D341Med (cell line): Measurements from ENCODE around the gene RXFP4.
A peak's percentile ranks its signal among the peaks of the same experiment; 100 is the strongest.

Experiments
- DNase-seq: peaks from one replicate; pipeline ENCODE4 v3.0.0; 2012; ENCODE audit warnings: low spot score

The RXFP4 gene

GRCh38 chr1:155931332-155932038 is 10.0 kb upstream of the RXFP4 start:
- DNase-seq = no peak

GRCh38 chr1:155932081-155932480 is 9.4 kb upstream of the RXFP4 start:
- no peak for DNase-seq

DNA sequence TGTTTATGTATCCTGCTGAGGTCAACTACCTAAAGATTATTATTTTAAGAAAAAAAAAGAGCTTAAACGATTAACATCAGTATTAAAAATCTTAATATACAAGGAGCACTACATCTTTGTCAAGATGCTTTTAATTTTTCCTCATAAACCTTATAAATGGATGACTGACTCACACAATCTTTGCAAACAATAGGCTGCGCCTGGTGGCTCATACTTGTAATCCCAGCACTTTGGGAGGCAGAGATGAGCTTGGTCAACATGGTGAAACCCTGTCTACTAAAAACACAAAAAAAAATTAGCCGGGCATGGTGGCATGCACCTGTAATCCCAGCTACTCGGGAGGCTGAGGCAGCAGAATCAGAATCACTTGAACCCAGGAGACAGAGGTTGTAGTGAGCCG is 9.0 kb upstream of the RXFP4 start:
- DNase-seq = no peak

- peak; percentile 51 for DNase-seq
Measured at GRCh38 chr1:155933591-155934096, 7.8 kb upstream of the RXFP4 start.

GRCh38 chr1:155934097-155934935 is 7.1 kb upstream of the RXFP4 start, which contains the start of gene KHDC4:
Gene KHDC4, minus strand, starts transcription at chr1:155934413. Its CDS starts 40 bp downstream, at chr1:155934373.
- peak; percentile 96 for DNase-seq

- peak; percentile 42 for DNase-seq
Measured at GRCh38 chr1:155934936-155935590, 6.4 kb upstream of the RXFP4 start.

DNA sequence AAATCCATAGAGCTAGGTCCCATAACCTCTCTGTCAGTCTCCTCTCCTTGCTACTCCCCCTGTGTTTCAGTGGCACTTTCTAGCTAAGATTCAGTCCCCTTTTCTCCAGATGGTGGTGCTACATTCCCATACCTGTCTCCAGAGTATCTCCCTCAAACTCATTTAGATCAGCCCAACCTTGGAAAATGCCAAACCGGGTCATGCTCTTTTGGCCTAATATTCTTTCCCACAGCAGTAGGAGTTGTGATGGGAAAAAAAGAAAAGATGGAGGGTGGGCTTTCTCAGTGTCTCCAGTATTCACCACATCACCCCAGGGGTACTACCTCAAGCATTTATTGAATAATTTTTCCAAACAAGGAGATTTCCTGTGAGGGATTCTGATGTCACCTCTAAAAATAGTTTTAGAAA is 3.2 kb upstream of the RXFP4 start:
- peak; percentile 72 for DNase-seq

- no peak for DNase-seq
Measured at GRCh38 chr1:155940482-155940992, 901 bp upstream of the RXFP4 start.

- DNase-seq = no peak
Measured at GRCh38 chr1:155941845-155942531, 550 bp downstream of the RXFP4 start.

- DNase-seq = no peak
Measured at GRCh38 chr1:155942578-155943141, 1.2 kb downstream of the RXFP4 start.

GRCh38 chr1:155944444-155944799 is 3.0 kb downstream of the RXFP4 start:
- no peak for DNase-seq

- no peak for DNase-seq
Measured at GRCh38 chr1:155946633-155947219, 5.3 kb downstream of the RXFP4 start.

DNA sequence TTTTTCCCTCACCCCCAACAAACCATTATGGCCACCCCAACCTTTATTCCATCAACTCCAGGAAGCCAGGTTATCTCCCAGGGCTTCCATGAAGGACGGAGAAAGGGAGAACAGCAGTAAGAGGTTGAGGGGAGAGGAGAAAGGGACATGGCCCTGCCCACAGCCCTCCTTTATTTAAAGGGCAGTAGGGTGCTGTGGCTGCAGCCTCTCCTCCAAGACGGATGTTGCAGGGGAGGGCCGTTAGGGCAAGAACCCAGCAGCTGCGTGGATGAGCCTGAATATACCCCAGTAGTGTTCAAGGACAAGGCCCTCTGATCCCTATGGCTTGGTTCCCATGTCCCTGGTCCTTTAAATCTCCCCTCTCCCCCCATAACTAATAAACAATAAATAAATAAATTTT is 5.9 kb downstream of the RXFP4 start:
- no peak for DNase-seq

- no peak for DNase-seq
Measured at GRCh38 chr1:155947741-155948140, 6.3 kb downstream of the RXFP4 start.

- DNase-seq = peak; percentile 40
Measured at GRCh38 chr1:155950829-155951228, 9.4 kb downstream of the RXFP4 start.

DNA sequence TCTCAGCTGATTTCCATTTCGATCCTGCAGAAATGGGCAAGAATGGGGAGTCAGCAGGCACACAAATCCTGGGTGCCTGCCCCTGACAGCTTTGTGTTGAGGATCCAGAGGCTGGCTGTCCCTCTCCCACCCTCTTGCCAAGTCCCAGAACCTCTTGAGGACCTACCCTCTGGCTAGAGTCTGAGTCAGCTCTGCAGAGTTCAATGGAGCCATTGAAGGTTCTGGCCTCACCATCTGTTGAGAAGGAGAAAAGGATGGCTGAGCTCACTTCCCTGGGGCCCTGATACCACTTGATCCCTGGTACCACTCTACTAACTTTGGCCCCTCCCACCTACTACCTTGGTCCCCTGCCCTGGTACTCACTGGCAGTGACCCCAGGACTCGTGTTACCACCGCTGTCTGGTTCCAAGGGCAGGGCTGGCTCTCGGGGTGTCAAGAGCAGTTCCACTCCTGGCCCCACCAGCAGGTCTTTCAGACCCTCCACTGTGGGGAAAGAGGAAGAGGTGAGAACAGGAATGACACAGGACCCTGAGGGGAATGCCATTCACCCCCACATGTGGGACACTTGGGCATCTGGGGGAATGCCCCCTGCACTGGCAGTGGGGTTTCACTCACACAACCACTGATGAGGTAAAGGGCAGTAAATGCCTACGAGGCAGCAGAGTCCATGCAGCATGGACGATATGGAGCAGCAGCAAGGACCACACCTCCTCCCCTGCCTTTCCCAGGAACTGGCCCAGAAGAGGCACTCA is 10.5 kb downstream of the RXFP4 start:
- peak; percentile 23 for DNase-seq

- peak; percentile 25 for DNase-seq
Measured at GRCh38 chr1:155952505-155952890, 11.1 kb downstream of the RXFP4 start.

- DNase-seq = no peak
Measured at GRCh38 chr1:155954645-155955044, 13.2 kb downstream of the RXFP4 start.

DNA sequence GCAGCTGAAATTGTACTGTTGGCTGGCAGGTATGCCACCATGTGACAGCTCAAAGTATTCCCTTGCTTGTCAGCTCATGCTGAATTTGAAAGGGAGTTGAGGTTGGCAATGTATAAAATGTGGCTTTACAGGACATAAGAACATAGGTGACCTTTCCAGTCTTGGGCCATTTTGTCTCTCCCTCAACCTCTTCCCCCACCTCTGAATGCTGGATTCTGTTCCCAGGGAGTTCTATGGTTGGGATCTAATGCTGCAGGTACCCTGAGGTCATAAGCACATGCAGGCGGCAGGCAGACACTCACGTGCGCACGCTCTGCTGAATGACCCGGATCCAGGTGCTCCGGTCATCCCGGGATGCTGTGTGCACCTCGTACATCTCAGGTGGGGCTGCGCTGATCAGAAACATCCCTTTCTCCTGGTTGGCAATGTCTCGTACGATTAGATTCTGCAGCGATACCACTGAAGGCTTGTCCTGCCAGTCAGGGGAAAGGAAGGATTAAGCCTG is 16.0 kb downstream of the RXFP4 start:
- no peak for DNase-seq

- no peak for DNase-seq
Measured at GRCh38 chr1:155960081-155960745, 18.8 kb downstream of the RXFP4 start.
